Right lobe of liver (tissue), 6 donors: ENCODE measurements around the gene ITPKB. TPM values are rescaled to one million over a fixed set of nuclear protein-coding genes. Genes with fewer than 3 reads are reported as not detected.
A peak's percentile ranks its signal among the peaks of the same experiment; 100 is the strongest.

Experiments used
- ATAC-seq, 4 donors: fragments of 200-7000 bp; cut with Tn5 transposase; one replicate each; pipeline ENCODE4 v1.9.1; 2020; ENCODE audit warnings: mild to moderate bottlenecking in 4 of 4, moderate library complexity in 4 of 4
- DNase-seq, 3 donors: peaks; one replicate each; pipeline ENCODE4 v3.0.0-alpha.2; 2020
- H3K27ac ChIP-seq, 3 donors: fragments of 200-600 bp; one replicate each; pipeline ENCODE4 v1.8.0; 2022
- H3K27me3 ChIP-seq, 2 donors: fragments of 200-600 bp; one replicate each; pipeline ENCODE4 v1.8.0; 2022
- H3K36me3 ChIP-seq, 4 donors: fragments of 200-600 bp; sonication (generic) in 1 of 4; one replicate each; pipeline versions ENCODE4 v1.5.1 to v1.8.0; 2017 to 2022; ENCODE audit warnings: control low read depth in 1 of 4
- H3K4me1 ChIP-seq, 4 donors: fragments of 200-600 bp; sonication (generic) in 1 of 4; one replicate each; pipeline versions ENCODE4 v1.5.1 to v1.8.0; 2017 to 2022; ENCODE audit warnings: control low read depth in 1 of 4
- H3K4me3 ChIP-seq, 3 donors: fragments of 200-600 bp; one replicate each; pipeline ENCODE4 v1.8.0; 2022
- H3K9me3 ChIP-seq, 4 donors: fragments of 200-600 bp; sonication (generic) in 1 of 4; one replicate each; pipeline versions ENCODE4 v1.5.1 to v1.8.0; 2017 to 2022; ENCODE audit warnings: control low read depth in 1 of 4
- CTCF ChIP-seq, 4 donors: fragments of 200-600 bp in 3 of 4; fragments of 450-650 bp in 1 of 4; IDR thresholded peaks; one replicate each; pipeline versions ENCODE4 v1.5.1 to v1.8.0; 2016 to 2022; ENCODE audit warnings: antibody characterized with exemption in 4 of 4, mild to moderate bottlenecking in 2 of 4
- POLR2A ChIP-seq: fragments of 450-650 bp; IDR thresholded peaks from one replicate; pipeline ENCODE4 v1.6.1; 2017; ENCODE audit warnings: antibody characterized with exemption, mild to moderate bottlenecking
- WGBS: methylation state at CpG from one replicate; pipeline ENCODE4 v1.1.6; 2018; ENCODE audit warnings: low coverage, low lambda C conversion rate; ENCODE audit not compliant: insufficient coverage; ENCODE audit errors: missing lambda C conversion rate; 5-methylcytosine and 5-hydroxymethylcytosine counted together
- intact Hi-C, 2 donors: fragments of 100-400 bp; cut with DNase I; formaldehyde crosslinking; loops; one replicate each; pipeline versions ENCODE4 v1.11.2 to v1.14.1; 2022
- total RNA-seq, 6 experiments: library from RNA; depleted of rRNA in 2 of 6; stranded (reverse); fragments of >200 nt in 2 of 6; fragmentation: NEBNext Ultra II Directional in 3 of 6; extraction: Animal tissue kit (Norgen Biotek cat#: 25700) in 3 of 6; gene quantifications; one replicate each; pipeline versions ENCODE4 v1.1.0 to v1.2.4, GENCODE V29; 2016 to 2023
- donor health status: DM: no; HTN: yes; CAD: no.
- donor health status: DM: no; HTN: no; CAD: no.
- donor health status: DM: no; HTN: no; CAD: no.
- donor health status: DM: no; HTN: yes; CAD: no.
- donor health status: DM: no; HTN: yes; CAD: no.

ITPKB gene
- total RNA-seq, 6 experiments from 2014 or later: 2.1 to 4.1 (median 3.4) TPM

- no peaks in the 10 kb centered on the region for H3K27me3 ChIP-seq
- no peak overlapping the region for H3K4me3 ChIP-seq
- no peak overlapping the region for H3K27ac ChIP-seq
- H3K4me1 ChIP-seq: peaks cover 0 to 12% (median 0%) of the 10 kb centered on the region in 4 donors
- DNase-seq (no peak), ATAC-seq (no peak)
- TF ChIP-seq CTCF (IDR thresholded peaks at IDR 0.05): no peak
- TF ChIP-seq POLR2A: no peak
- no peaks in the 10 kb centered on the region for H3K36me3 ChIP-seq
- WGBS: 51% methylated on average over 4 of the region's 7 CpGs
- intact Hi-C loops: no loop called here
- H3K9me3 ChIP-seq: no peaks in the 10 kb centered on the region
Observed at GRCh38 chr1:226695335-226695900, 43.7 kb downstream of the ITPKB start.

GRCh38 chr1:226692823-226693222 lies 46.3 kb downstream of the ITPKB start:
- H3K9me3 ChIP-seq: no peaks in the 10 kb centered on the region
- peaks cover 0 to 12% (median 0%) of the 10 kb centered on the region in 4 donors for H3K4me1 ChIP-seq
- no peak for TF ChIP-seq CTCF (IDR thresholded peaks at IDR 0.05)
- TF ChIP-seq POLR2A: no peak
- 87% methylated on average over 2 of the region's 3 CpGs for WGBS
- no peak overlapping the region for H3K4me3 ChIP-seq
- DNase-seq (no peak), ATAC-seq (no peak)
- no peak overlapping the region for H3K27ac ChIP-seq
- H3K36me3 ChIP-seq: no peaks in the 10 kb centered on the region
- intact Hi-C loops: no loop called here
- no peaks in the 10 kb centered on the region for H3K27me3 ChIP-seq

GRCh38 chr1:226692051-226692792 lies 46.9 kb downstream of the ITPKB start:
- peaks cover 0 to 12% (median 0%) of the 10 kb centered on the region in 4 donors for H3K4me1 ChIP-seq
- DNase-seq (no peak), ATAC-seq (no peak)
- H3K4me3 ChIP-seq: no peak overlapping the region
- peak overlapping the region in 1 of 3 donors; percentile 66 for H3K27ac ChIP-seq
- no peaks in the 10 kb centered on the region for H3K9me3 ChIP-seq
- WGBS: 89% methylated on average over 3 of the region's 4 CpGs
- TF ChIP-seq CTCF (IDR thresholded peaks at IDR 0.05) (no peak), POLR2A (no peak)
- intact Hi-C loops: no loop called here
- no peaks in the 10 kb centered on the region for H3K36me3 ChIP-seq
- no peaks in the 10 kb centered on the region for H3K27me3 ChIP-seq

- no peak for DNase-seq
- intact Hi-C loops: no loop called here
- 34% methylated on average over 4 of the region's 4 CpGs for WGBS
- peak overlapping the region in 1 of 3 donors; percentile 66 for H3K27ac ChIP-seq
- TF ChIP-seq POLR2A (no peak), CTCF (IDR thresholded peaks at IDR 0.05) (no peak)
- H3K4me3 ChIP-seq: no peak overlapping the region
- no peaks in the 10 kb centered on the region for H3K9me3 ChIP-seq
- H3K4me1 ChIP-seq: peaks cover 0 to 12% (median 0%) of the 10 kb centered on the region in 4 donors
- H3K27me3 ChIP-seq: no peaks in the 10 kb centered on the region
- ATAC-seq: peak in 2 of 4 donors; percentile 11 to 32
- H3K36me3 ChIP-seq: no peaks in the 10 kb centered on the region
Observed at GRCh38 chr1:226691247-226691646, 47.8 kb downstream of the ITPKB start.
